ENCODE data around the gene POLRMT. TPM values are rescaled to one million over a fixed set of nuclear protein-coding genes. Genes with fewer than 3 reads are reported as not detected.

The POLRMT gene
- total RNA-seq, 1 experiment from 2014 or later = 40.9 TPM

DNA sequence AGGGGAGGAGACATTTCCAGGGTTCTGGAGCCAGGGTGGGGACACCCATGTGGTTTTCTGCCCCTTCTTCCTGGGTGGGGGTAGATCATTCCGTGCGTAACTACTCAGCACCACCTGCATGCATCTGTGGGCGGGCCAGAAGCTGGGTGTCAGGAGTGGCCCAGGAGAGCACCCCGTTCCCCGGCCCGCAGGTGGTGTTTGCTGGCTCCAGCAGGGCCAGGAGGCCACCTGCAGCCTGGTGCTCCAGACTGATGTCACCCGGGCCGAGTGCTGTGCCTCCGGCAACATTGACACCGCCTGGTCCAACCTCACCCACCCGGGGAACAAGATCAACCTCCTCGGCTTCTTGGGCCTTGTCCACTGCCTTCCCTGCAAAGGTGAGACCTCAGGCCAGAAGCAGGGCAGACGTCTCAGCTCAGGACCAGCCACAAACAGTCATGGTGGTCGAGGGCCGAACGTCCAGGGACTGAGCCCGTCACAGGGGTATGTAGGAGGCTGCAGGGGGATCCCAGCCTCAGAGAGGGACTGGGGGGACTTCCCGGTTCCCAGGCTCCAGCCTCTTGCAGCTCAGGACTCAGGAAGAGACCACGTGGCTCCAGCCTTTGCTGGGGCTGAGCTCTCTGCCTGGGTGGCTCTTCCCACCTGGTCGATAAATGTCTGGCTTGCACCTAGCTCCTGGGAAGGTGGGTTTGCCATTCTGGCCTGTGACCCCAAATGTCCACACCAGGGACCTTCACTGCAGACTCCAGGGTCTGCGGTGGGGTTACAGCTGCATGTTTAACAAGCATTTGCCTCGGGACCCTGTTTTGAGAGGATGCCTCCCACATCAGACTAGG is 44.5 kb upstream of the POLRMT start:
- intact Hi-C loops (cut with micrococcal nuclease) = loop anchor here (5.0 kb wide), 1 partner anchor 74 kb away; the partner anchor contains the start of gene MISP
- ChIA-PET CTCF (interaction anchor here (0.5 to 2.0 kb wide), 4 partner anchors 9 to 306 kb away, joined by 3 to 7 read pairs (median 5); partner anchors contain the start of gene RNF126), POLR2A (interaction anchor here (0.6 to 6.8 kb wide), 11 partner anchors 8 to 307 kb away, joined by 3 to 49 read pairs (median 4); partner anchors contain the start of genes CDC34, MISP and RNF126)
- peak overlapping the region; percentile 65 for H3K4me3 Mint-ChIP-seq (ENCODE audit: unreplicated experiment)
- H3K4me1 Mint-ChIP-seq (ENCODE audit: insufficient read depth, unreplicated experiment) = peaks cover 13% of the 10 kb centered on the region
- TSS peak; percentile 24 for BruUV-seq (replicated peaks)
- TF ChIP-seq, protein P1, sequence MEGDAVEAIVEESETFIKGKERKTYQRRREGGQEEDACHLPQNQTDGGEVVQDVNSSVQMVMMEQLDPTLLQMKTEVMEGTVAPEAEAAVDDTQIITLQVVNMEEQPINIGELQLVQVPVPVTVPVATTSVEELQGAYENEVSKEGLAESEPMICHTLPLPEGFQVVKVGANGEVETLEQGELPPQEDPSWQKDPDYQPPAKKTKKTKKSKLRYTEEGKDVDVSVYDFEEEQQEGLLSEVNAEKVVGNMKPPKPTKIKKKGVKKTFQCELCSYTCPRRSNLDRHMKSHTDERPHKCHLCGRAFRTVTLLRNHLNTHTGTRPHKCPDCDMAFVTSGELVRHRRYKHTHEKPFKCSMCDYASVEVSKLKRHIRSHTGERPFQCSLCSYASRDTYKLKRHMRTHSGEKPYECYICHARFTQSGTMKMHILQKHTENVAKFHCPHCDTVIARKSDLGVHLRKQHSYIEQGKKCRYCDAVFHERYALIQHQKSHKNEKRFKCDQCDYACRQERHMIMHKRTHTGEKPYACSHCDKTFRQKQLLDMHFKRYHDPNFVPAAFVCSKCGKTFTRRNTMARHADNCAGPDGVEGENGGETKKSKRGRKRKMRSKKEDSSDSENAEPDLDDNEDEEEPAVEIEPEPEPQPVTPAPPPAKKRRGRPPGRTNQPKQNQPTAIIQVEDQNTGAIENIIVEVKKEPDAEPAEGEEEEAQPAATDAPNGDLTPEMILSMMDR (IDR thresholded peaks at IDR 0.05; ENCODE audit: unreplicated experiment) = no peak
- H3K9me3 Mint-ChIP-seq (ENCODE audit: unreplicated experiment) = no peaks in the 10 kb centered on the region
- H3K36me3 Mint-ChIP-seq (ENCODE audit: insufficient read depth, unreplicated experiment) = peaks cover 43% of the 10 kb centered on the region
- peak; percentile 74 for DNase-seq (ENCODE audit: unreplicated experiment)
- H3K27ac Mint-ChIP-seq (ENCODE audit: low read depth, unreplicated experiment) = peak overlapping the region; percentile 79
- no peaks in the 10 kb centered on the region for H3K27me3 Mint-ChIP-seq (ENCODE audit: insufficient read depth, unreplicated experiment)

DNA sequence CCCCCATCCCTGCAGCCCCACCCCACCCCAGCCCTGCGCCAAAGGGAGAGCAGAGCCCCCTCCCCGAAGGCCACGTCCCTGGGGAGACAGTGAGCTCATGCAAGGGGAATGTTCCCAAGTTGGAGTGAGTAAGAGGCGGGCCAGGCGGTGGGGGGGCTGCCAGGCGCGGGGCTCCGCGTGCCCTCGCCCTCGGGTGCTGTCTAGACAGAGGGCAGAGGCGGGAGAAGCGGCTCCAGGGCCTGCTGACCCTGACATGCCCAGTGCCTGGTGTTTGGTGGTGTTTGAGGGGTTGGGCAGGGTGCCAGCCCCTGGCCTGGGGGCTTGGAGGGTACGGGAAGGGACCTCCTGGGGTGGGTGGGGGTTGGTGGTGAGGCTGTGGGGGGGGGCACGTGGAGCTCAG is 43.9 kb upstream of the POLRMT start:
- Mint-ChIP-seq H3K27me3 (ENCODE audit: insufficient read depth, unreplicated experiment) (no peaks in the 10 kb centered on the region), H3K9me3 (ENCODE audit: unreplicated experiment) (no peaks in the 10 kb centered on the region), H3K4me1 (ENCODE audit: insufficient read depth, unreplicated experiment) (peaks cover 13% of the 10 kb centered on the region), H3K4me3 (ENCODE audit: unreplicated experiment) (peak overlapping the region; percentile 65), H3K27ac (ENCODE audit: low read depth, unreplicated experiment) (peak overlapping the region; percentile 79), H3K36me3 (ENCODE audit: insufficient read depth, unreplicated experiment) (peaks cover 38% of the 10 kb centered on the region)
- intact Hi-C loops (cut with micrococcal nuclease) = loop anchor here (5.0 kb wide), 1 partner anchor 75 kb away; the partner anchor contains the start of gene MISP
- peak; percentile 86 for DNase-seq (ENCODE audit: unreplicated experiment)
- no TSS peak for BruUV-seq (replicated peaks)
- TF ChIP-seq, protein P1 (IDR thresholded peaks at IDR 0.05; ENCODE audit: unreplicated experiment) = no peak
- POLR2A ChIA-PET = interaction anchor here (0.6 to 6.8 kb wide), 13 partner anchors 11 to 308 kb away, joined by 3 to 49 read pairs (median 4); partner anchors contain the start of genes CDC34, MISP, PTBP1 and RNF126
- CTCF ChIA-PET = interaction anchor here (0.9 to 1.6 kb wide), 2 partner anchors 10 to 14 kb away, joined by 3 to 7 read pairs; partner anchors contain the start of gene RNF126

DNA sequence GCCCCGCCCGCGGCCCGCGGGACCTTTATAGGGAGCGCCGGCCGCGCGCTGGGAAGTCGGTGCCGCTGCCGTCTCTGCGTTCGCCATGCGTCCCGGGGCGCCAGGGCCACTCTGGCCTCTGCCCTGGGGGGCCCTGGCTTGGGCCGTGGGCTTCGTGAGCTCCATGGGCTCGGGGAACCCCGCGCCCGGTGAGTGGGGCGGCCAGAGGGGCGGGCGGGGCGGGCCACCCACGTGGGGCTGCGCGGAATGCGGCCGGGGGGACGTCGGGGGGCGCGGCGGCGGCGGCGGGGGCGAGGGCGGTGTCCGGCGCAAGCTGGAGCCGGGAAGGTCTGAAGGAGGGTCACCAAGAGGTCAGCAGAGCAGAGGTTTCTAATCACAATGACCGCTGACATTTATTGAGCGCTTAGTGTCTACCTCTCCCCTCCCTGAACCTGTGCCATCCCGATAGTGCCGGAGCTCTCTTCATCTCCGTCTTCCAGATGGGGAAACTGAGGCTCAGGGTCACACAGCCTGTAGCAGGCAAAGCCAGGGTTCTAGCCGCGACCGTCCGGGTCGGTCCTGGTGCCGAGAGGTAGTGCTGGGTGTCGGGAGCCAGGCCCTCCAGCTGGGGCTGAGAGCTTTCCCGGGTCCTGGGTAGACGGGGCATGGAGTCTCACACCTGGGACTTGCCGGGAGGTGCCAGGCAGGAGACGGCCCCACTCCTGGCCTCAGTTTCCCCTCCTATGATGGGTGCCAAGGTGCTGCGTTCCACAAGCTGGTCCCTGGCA is 43.2 kb upstream of the POLRMT start, which contains the start of gene FSTL3:
Gene FSTL3 (plus strand): TSS at position 54 of the 767 bp plus-strand sequence. CDS start 32 bp downstream, at position 86.
- Mint-ChIP-seq H3K27ac (ENCODE audit: low read depth, unreplicated experiment) (peak within 1 kb of the TSS; percentile 79), H3K4me1 (ENCODE audit: insufficient read depth, unreplicated experiment) (peaks cover 13% of the 10 kb centered on the region), H3K9me3 (ENCODE audit: unreplicated experiment) (no peaks in the 10 kb centered on the region), H3K36me3 (ENCODE audit: insufficient read depth, unreplicated experiment) (peaks cover 31% of the 10 kb centered on the region), H3K27me3 (ENCODE audit: insufficient read depth, unreplicated experiment) (no peaks in the 10 kb centered on the region), H3K4me3 (ENCODE audit: unreplicated experiment) (peak within 1 kb of the TSS; percentile 65)
- intact Hi-C loops (cut with micrococcal nuclease) = loop anchor here (5.0 kb wide), 1 partner anchor 76 kb away; the partner anchor contains the start of gene MISP
- TF ChIP-seq, protein P1 (IDR thresholded peaks at IDR 0.05; ENCODE audit: unreplicated experiment) = no peak
- ChIA-PET POLR2A (interaction anchor here (0.5 to 6.8 kb wide), 17 partner anchors 10 to 308 kb away, joined by 3 to 49 read pairs (median 4); partner anchors contain the start of genes CDC34, CFD, MISP and PTBP1), CTCF (interaction anchor here (1.6 kb wide), 1 partner anchor 13 kb away, joined by 7 read pairs; the partner anchor contains the start of gene RNF126)
- DNase-seq (ENCODE audit: unreplicated experiment) = no peak
- BruUV-seq (replicated peaks) = TSS peak; percentile 46
